ENCODE data around the gene TSC22D1.

- TF ChIP-seq POLR2AphosphoS5 (IDR thresholded peaks at IDR 0.05) (no peak), CTCF (IDR thresholded peaks at IDR 0.05; ENCODE audit: poor library complexity, severe bottlenecking) (no peak), REST (IDR thresholded peaks at IDR 0.05; ENCODE audit: borderline replicate concordance) (no peak), TAF1 (IDR thresholded peaks at IDR 0.05; ENCODE audit: low read depth) (no peak), MXI1 (conservative IDR thresholded peaks at IDR 0.05; ENCODE audit: poor library complexity, severe bottlenecking) (no peak), RAD21 (conservative IDR thresholded peaks at IDR 0.05) (no peak), EZH2 (IDR thresholded peaks at IDR 0.05; ENCODE audit: borderline replicate concordance, insufficient read depth, low read length, poor library complexity, severe bottlenecking) (no peak), EP300 (conservative IDR thresholded peaks at IDR 0.05; ENCODE audit: poor library complexity, severe bottlenecking) (no peak), SMC3 (conservative IDR thresholded peaks at IDR 0.05; ENCODE audit: poor library complexity) (no peak)
These were observed 69.4 kb downstream of the TSC22D1 start for GRCh38 chr13:44506719-44507118.

Measured in neural cell (in vitro differentiated cells).